ENCODE results near the gene HDGF.

Gene HDGF

DNA sequence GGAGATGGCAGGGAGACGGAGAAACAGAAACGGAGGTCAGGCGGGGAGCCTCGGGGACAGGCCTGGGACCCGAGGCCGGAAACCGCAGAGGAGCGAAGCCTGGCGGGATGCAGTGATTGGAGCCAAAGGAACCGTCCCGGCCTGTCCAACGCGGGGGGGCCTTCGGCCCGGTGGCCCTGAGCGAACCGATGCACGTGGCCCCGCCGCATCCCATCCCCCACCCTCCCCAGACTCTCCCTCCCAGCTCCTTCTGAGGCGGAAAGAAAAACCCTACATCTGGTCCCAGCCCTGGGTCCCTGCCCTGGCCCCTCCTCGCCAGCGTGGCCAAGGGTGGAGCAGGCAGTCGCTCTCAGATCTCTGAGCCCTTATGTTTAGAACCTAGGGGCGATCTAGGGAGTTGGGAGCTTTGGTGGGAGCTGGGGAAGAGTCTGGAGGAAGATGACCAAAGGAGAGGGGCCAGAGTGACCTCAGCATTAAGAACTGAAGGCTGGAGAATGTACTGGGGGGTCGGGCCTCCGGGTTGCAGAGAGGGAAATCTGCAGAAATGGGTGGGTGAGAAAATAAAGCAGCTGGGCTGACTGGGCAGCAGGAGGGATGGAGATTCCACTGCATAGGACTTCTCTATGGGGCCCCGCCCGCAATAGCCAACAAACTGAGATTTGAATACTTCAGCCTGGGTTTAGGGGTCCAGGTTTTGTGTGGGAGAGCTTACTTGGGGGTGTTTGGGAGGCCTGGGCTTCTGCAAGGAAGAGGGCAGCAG, 44.6 kb downstream of the HDGF start:
- H3K4me1 ChIP-seq (ENCODE audit: control insufficient read depth in 1 of 2, insufficient read depth in 1 of 2, low read depth in 1 of 2, low read length in 1 of 2) = peaks cover 0 to 11% of the 10 kb centered on the region in 2 experiments
- H3K27me3 ChIP-seq = peaks cover 82% of the 10 kb centered on the region
- no peak overlapping the region for H3K4me3 ChIP-seq (ENCODE audit: low read depth in 1 of 2, low read length in 1 of 2)
- H3K36me3 ChIP-seq = no peaks in the 10 kb centered on the region
- no peak overlapping the region for H3K27ac ChIP-seq
- no peak for TF ChIP-seq CTCF (IDR thresholded peaks at IDR 0.05)
- no peaks in the 10 kb centered on the region for H3K9me3 ChIP-seq

GRCh38 chr1:156705918-156706656, 45.4 kb downstream of the HDGF start:
- Histone ChIP-seq H3K9me3 (no peaks in the 10 kb centered on the region), H3K27ac (no peak overlapping the region), H3K4me3 (ENCODE audit: low read depth in 1 of 2, low read length in 1 of 2) (no peak overlapping the region), H3K36me3 (no peaks in the 10 kb centered on the region), H3K27me3 (peaks cover 90% of the 10 kb centered on the region), H3K4me1 (ENCODE audit: control insufficient read depth in 1 of 2, insufficient read depth in 1 of 2, low read depth in 1 of 2, low read length in 1 of 2) (peaks cover 0 to 11% of the 10 kb centered on the region in 2 experiments)
- peak; percentile 37 for TF ChIP-seq CTCF (IDR thresholded peaks at IDR 0.05)

DNA sequence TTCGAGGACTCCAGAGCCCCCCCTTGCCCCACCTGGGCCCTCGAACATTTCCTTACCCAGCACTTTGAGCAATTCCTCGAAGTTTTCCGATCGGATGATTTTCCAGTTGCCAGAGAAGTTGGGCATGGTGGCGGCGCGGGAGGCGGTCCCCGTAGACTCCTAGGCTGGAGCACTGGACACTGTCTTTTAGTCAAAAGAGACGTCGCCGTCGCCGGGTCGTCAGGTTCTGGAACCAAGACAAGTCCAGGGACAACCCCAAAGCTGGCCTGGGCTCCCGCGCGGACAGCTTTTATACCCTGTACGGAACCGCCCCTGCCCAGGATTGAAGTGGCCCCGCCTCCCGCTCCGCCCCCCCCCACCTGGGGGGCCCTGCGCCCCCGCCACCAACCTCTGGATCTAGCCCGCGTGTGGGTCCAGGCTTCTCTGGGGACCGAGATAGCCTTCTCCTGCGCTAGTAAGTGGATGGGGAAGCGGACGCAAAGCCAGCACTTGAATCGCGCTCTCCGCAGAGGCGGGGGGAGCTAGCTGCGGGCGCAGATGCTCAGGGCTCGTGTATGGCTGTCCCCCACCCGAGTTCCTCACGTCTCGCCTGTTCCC, 46.1 kb downstream of the HDGF start, which contains the start of gene CRABP2:
Gene CRABP2, minus strand, starts transcription at position 263 of the 597 bp plus-strand sequence. Its CDS starts 137 bp downstream, at position 126.
- Histone ChIP-seq H3K27ac (no peak within 1 kb of the TSS), H3K4me3 (ENCODE audit: low read depth in 1 of 2, low read length in 1 of 2) (no peak within 1 kb of the TSS)

DNA sequence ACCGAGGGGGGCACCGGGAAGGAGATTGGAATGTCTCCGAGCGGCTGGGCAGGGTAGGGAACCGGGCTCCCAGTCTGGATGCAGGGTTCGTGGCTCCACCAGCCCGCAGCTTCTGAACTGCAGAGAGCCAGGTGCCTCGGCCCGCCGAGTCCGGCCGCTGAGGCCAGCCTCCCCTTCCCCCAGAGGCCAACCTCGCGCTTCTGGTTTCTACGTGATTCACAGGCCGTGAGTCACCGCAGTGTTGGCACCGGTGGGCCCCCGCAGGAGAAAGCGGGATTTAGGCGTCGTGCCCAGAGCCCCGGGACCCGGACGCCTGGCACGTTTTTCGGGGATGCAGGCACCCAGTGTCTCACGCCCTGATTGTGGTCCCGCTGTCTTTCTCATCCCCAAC, 46.5 kb downstream of the HDGF start:
- Histone ChIP-seq H3K9me3 (no peaks in the 10 kb centered on the region), H3K27ac (no peak overlapping the region), H3K4me3 (ENCODE audit: low read depth in 1 of 2, low read length in 1 of 2) (no peak overlapping the region), H3K36me3 (no peaks in the 10 kb centered on the region), H3K4me1 (ENCODE audit: control insufficient read depth in 1 of 2, insufficient read depth in 1 of 2, low read depth in 1 of 2, low read length in 1 of 2) (peaks cover 0 to 11% of the 10 kb centered on the region in 2 experiments), H3K27me3 (peaks cover 98% of the 10 kb centered on the region)
- no peak for TF ChIP-seq CTCF (IDR thresholded peaks at IDR 0.05)

More for the DNA sequence above, 46.1 kb downstream of the HDGF start, which contains the start of gene CRABP2:
- Histone ChIP-seq H3K36me3 (no peaks in the 10 kb centered on the region), H3K27me3 (peaks cover 96% of the 10 kb centered on the region), H3K9me3 (no peaks in the 10 kb centered on the region), H3K4me1 (ENCODE audit: control insufficient read depth in 1 of 2, insufficient read depth in 1 of 2, low read depth in 1 of 2, low read length in 1 of 2) (peaks cover 0 to 11% of the 10 kb centered on the region in 2 experiments)
- no peak for TF ChIP-seq CTCF (IDR thresholded peaks at IDR 0.05)

DNA sequence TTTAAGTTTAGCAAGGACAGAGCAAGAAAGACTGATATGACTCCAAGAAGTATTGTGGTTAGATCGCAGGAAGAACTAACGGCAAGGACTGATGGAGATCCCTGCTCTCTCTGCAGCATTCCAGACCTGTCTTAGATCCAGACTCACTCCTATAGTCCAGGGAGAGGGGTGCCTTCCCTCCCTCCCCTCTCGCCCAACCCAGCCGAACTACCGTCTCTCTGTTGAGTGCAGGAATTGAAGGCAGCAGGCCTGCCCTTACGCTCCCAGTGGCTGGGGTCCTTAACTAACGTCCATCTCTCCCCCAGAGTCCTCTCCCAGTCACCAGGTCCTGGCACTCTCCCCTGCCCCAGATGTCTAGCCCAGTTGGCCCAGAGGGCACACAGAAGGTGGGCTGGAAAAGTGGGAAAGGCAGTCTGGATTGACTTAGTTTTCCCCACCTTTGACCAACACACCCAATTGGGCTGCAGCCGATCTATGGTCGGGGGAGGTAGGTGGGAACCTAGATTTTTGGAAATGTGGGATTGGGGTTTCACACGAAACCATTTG, 47.2 kb downstream of the HDGF start:
- peaks cover 0 to 11% of the 10 kb centered on the region in 2 experiments for H3K4me1 ChIP-seq (ENCODE audit: control insufficient read depth in 1 of 2, insufficient read depth in 1 of 2, low read depth in 1 of 2, low read length in 1 of 2)
- no peak for TF ChIP-seq CTCF (IDR thresholded peaks at IDR 0.05)
- H3K36me3 ChIP-seq = no peaks in the 10 kb centered on the region
- peaks cover 97% of the 10 kb centered on the region for H3K27me3 ChIP-seq
- H3K27ac ChIP-seq = no peak overlapping the region
- no peaks in the 10 kb centered on the region for H3K9me3 ChIP-seq
- no peak overlapping the region for H3K4me3 ChIP-seq (ENCODE audit: low read depth in 1 of 2, low read length in 1 of 2)

All from neutrophil (primary cell).